NT2/D1 (cell line): ENCODE data around the gene USP2.
"Not testable (repeated sequence)": the region's sequence is repeated elsewhere in the genome, so short reads cannot be mapped to it uniquely, and the experiment has no call there.

Experiments used
- SUZ12 ChIP-seq: IDR thresholded peaks from 2 replicates; pipeline ENCODE4 v1.6.1; 2011; ENCODE audit not compliant: insufficient read length, insufficient read depth; ENCODE audit errors: extremely low read depth
- YY1 ChIP-seq: IDR thresholded peaks from 2 replicates; pipeline ENCODE4 v1.6.1; 2011; ENCODE audit not compliant: insufficient read length, insufficient read depth

- TF ChIP-seq SUZ12, YY1: not testable (repeated sequence)
Measured at GRCh38 chr11:119382513-119382912, 1.0 kb upstream of the USP2 start.
